Measurements from ENCODE around the gene CLDN4. TPM values are rescaled to one million over a fixed set of nuclear protein-coding genes. Genes with fewer than 3 reads are reported as not detected.
A peak's percentile ranks its signal among the peaks of the same experiment; 100 is the strongest.

CLDN4 gene
- total and polyA plus RNA-seq, 2 experiments from 2014 or later, result 570 to 909 TPM

- no peaks in the 10 kb centered on the region for H3K9me2 ChIP-seq (replicated peaks; ENCODE audit: insufficient read depth)
- no peaks in the 10 kb centered on the region for H3K36me3 ChIP-seq (replicated peaks; ENCODE audit: insufficient read depth, low read depth)
- H3K27ac ChIP-seq, result no peak overlapping the region
- H3K27me3 ChIP-seq, result no peaks in the 10 kb centered on the region
- no peak for DNase-seq (ENCODE audit: low spot score)
- 77% methylated on average over 15 of the region's 15 CpGs for WGBS (ENCODE audit: low lambda C conversion rate, missing lambda C conversion rate)
- H2AFZ ChIP-seq, result peak overlapping the region; percentile 65
- H4K20me1 ChIP-seq (ENCODE audit: insufficient read depth, poor library complexity, severe bottlenecking), result no peaks in the 10 kb centered on the region
- H3K4me1 ChIP-seq (ENCODE audit: insufficient read depth), result peaks cover 7% of the 10 kb centered on the region
- peak overlapping the region; percentile 27 for H3K4me3 ChIP-seq
- TF ChIP-seq EZH2phosphoT487 (IDR thresholded peaks at IDR 0.05; ENCODE audit: low read depth, severe bottlenecking, unreplicated experiment) (no peak), CTCF (IDR thresholded peaks at IDR 0.05; ENCODE audit: poor library complexity) (no peak), EZH2 (IDR thresholded peaks at IDR 0.05; ENCODE audit: borderline replicate concordance) (no peak)
- no peaks in the 10 kb centered on the region for H3K9me3 ChIP-seq (ENCODE audit: low read depth)
- peak overlapping the region; percentile 88 for H3K4me2 ChIP-seq
- peaks cover 2% of the 10 kb centered on the region for H3K79me2 ChIP-seq
Measured at GRCh38 chr7:73841689-73842066, 10.9 kb downstream of the CLDN4 start.

- peak; percentile 97 for DNase-seq (ENCODE audit: low spot score)
- H3K4me3 ChIP-seq, result peak within 1 kb of the TSS; percentile 29
- 8% methylated on average over 29 of the region's 45 CpGs for WGBS (ENCODE audit: low lambda C conversion rate, missing lambda C conversion rate)
- no peaks in the 10 kb centered on the region for H3K27me3 ChIP-seq
- no peaks in the 10 kb centered on the region for H3K9me2 ChIP-seq (replicated peaks; ENCODE audit: insufficient read depth)
- no peaks in the 10 kb centered on the region for H3K36me3 ChIP-seq (replicated peaks; ENCODE audit: insufficient read depth, low read depth)
- no peak for TF ChIP-seq EZH2phosphoT487 (IDR thresholded peaks at IDR 0.05; ENCODE audit: low read depth, severe bottlenecking, unreplicated experiment)
- TF ChIP-seq EZH2 (IDR thresholded peaks at IDR 0.05; ENCODE audit: borderline replicate concordance), result no peak
- no peak for TF ChIP-seq CTCF (IDR thresholded peaks at IDR 0.05; ENCODE audit: poor library complexity)
- peak within 1 kb of the TSS; percentile 82 for H3K27ac ChIP-seq
- no peaks in the 10 kb centered on the region for H3K9me3 ChIP-seq (ENCODE audit: low read depth)
- H3K4me2 ChIP-seq, result peak within 1 kb of the TSS; percentile 88
- H2AFZ ChIP-seq, result peak within 1 kb of the TSS; percentile 65
- no peaks in the 10 kb centered on the region for H4K20me1 ChIP-seq (ENCODE audit: insufficient read depth, poor library complexity, severe bottlenecking)
- H3K79me2 ChIP-seq, result peaks cover 2% of the 10 kb centered on the region
- peaks cover 7% of the 10 kb centered on the region for H3K4me1 ChIP-seq (ENCODE audit: insufficient read depth)
Measured at GRCh38 chr7:73842067-73842976, 11.5 kb downstream of the CLDN4 start, which contains the start of gene METTL27. Gene METTL27 (minus strand): TSS chr7:73842516. CDS start chr7:73842140, 376 bp downstream.

DNA sequence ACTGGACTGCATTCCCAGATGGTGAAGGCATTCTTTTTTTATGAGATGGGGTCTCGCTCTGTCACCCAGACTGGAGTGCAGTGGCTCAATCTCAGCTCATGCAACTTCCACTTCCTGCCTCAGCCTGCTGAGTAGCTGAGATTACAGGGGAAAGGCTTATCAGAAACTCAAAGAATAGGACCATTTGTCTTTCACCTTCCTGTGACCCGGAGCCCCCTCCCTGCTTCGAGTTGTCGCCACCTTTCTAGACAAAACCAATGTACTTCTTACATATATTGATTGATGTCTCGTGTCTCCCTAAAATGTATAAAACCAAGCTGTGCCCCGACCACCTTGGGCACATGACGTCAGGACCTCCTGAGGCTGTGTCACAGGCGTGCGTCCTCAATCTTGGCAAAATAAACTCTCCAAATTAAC, 13.3 kb downstream of the CLDN4 start:
- Histone ChIP-seq H3K4me2 (no peak overlapping the region), H3K9me3 (ENCODE audit: low read depth) (no peaks in the 10 kb centered on the region), H4K20me1 (ENCODE audit: insufficient read depth, poor library complexity, severe bottlenecking) (no peaks in the 10 kb centered on the region), H3K27me3 (no peaks in the 10 kb centered on the region), H3K9me2 (replicated peaks; ENCODE audit: insufficient read depth) (no peaks in the 10 kb centered on the region), H3K4me3 (no peak overlapping the region), H3K79me2 (peaks cover 2% of the 10 kb centered on the region), H2AFZ (no peak overlapping the region), H3K36me3 (replicated peaks; ENCODE audit: insufficient read depth, low read depth) (no peaks in the 10 kb centered on the region), H3K27ac (peak overlapping the region; percentile 31), H3K4me1 (ENCODE audit: insufficient read depth) (peaks cover 10% of the 10 kb centered on the region)
- TF ChIP-seq EZH2 (IDR thresholded peaks at IDR 0.05; ENCODE audit: borderline replicate concordance) (no peak), CTCF (IDR thresholded peaks at IDR 0.05; ENCODE audit: poor library complexity) (no peak), EZH2phosphoT487 (IDR thresholded peaks at IDR 0.05; ENCODE audit: low read depth, severe bottlenecking, unreplicated experiment) (no peak)
- DNase-seq (ENCODE audit: low spot score), result no peak
- WGBS (ENCODE audit: low lambda C conversion rate, missing lambda C conversion rate), result 46% methylated on average over 9 of the region's 9 CpGs
